GM21786 (cell line): ENCODE results near the gene IFRD2.

ENCODE experiments used
- ATAC-seq: cut with Tn5 transposase; IDR thresholded peaks from one replicate; pipeline ENCODE4 v1.9.1; 2021; ENCODE audit not compliant: unreplicated experiment

The IFRD2 gene

GRCh38 chr3:50292159-50293078, at the start of gene IFRD2:
IFRD2 (minus strand) TSS chr3:50292429; CDS start chr3:50292274, 155 bp downstream.
- peak; percentile 98 for ATAC-seq

DNA sequence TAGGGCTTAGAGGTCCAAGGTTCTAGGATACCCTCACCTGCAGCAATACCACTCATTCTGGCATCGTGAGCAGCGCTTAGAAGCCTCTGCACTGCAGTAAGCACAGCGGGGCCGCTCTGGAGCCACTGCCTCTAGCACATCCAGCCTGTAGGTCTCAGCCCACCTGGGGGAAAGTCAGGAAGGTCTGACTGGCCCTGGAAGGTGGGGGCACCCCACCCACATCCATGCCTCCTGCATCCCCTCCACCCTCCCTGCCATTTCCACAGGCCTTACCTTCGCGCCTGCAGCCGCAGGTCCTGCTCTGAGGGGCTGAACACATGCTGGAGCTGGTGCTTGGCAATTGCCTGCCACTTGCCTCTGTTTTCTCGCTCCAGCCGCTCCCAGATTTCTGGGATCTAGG, 49.3 kb upstream of the IFRD2 start:
- no peak for ATAC-seq

GRCh38 chr3:50340448-50341329, 48.5 kb upstream of the IFRD2 start, which contains the start of gene RASSF1:
RASSF1 (minus strand) TSS chr3:50340836; CDS start chr3:50340805, 31 bp downstream.
- no peak for ATAC-seq

DNA sequence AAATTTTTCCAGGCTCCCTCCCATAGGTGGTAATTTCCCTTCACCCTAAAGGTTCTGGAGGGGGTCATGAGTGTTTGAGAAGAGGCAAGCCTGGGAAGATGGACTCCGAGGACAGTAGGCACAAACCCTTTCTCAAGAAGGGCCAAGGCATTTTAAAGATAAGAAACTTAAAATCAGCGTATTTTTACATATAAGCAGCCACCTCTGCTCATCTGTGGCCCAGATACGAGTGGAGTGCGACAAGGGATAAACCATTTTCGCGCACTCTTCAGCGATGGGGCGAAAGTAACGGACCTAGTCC, 47.9 kb upstream of the IFRD2 start:
- ATAC-seq, result no peak

- ATAC-seq, result no peak
Measured at GRCh38 chr3:50339485-50340146, 47.4 kb upstream of the IFRD2 start.

- no peak for ATAC-seq
Measured at GRCh38 chr3:50338965-50339364, 46.7 kb upstream of the IFRD2 start.

- ATAC-seq, result peak; percentile 74
Measured at GRCh38 chr3:50337175-50337861, 45.1 kb upstream of the IFRD2 start.

DNA sequence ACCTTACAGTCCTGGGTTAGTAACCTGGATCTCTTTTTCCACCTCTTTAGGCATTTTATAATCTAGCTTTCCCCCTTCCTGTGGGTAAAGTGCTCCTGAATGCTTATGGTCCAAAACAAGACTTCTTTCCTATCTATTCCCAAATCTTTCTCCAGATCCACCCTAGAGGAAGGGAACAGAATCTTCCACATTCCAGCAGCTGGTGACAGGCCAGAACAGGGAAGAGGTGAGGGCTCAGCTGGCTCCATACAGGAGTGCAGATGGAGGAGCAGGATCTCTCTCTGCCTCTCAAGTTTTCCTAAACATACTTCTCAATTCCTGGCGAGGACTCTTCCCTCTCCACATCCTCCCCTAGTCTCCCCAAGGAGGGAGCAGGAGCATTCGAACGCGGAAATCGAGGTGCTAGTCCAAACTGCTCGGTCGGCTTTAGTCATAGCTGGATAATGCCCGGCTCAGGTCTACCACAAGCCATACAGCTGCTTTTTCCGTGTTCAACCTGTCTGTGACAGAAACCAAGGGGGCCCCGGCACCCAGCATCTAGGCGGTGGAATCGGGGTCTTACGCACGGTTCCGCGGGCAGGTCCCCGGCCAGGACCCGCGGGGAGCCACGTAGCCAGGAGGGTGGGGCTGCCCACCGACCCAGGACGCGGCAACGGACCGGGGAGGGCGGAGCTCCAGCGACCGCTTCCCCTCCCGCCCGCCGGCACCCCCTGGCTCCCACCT, 44.4 kb upstream of the IFRD2 start:
- ATAC-seq, result peak; percentile 16

DNA sequence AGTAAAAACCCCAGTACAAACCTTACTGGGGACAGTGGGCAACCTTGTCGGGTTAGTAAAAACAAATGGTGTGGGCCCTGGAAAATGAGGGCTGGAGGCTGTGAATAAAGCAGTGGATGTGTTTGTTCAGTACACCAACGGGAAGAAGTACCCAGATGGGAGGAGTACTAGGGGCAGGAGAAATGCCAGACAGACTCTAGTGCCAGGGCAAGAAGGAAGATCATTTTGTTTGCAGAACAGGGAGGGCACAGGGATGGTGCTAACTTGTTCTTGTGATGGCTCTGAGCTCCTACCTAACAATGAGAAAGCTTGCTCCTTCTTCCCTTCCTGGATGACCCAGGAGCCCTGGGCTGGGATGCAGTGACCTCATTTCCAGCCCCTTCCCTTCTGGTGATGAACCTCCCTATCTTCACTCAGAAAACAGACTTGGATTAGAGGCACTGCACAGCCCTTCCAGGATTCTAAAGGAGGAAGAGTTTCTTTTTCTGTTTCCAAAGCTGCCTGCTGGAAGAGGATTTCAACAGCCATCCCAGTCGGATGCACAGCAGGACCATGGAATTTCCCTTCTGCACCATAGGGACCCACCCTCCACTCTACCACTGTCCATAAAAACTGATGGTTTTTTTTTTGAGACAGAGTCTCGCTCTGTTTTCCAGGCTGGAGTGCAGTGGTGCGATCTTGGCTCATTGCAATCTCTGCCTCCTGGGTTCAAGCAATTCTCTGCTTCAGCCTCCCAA, 42.3 kb upstream of the IFRD2 start:
- no peak for ATAC-seq

DNA sequence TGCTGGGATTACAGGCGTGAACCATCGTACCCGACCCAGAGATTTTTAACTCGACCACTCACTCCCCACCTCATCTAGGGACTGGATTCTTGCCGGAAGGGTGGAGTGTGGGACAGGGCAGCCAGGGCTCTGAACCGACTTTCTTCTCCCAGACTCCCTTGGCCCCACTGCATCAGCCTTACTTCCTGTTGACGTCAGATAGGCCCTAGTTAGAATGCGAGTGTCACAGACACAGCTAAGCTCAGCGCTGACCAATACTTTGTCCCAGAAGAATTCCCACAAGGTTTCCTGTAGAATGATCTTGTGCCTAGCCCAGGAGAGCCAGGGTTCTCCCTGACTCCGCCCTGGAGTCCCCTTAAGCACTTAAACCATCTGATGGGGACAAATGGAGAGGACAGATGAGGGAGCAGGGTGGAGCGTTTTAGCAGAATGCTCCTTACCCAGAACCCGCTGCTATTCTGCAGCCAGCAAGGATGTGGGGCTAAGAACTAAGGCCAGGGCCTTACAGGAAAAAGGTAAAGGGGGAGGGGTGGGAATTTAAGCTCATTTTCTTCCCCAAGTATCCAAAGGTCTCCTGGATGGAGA, 41.6 kb upstream of the IFRD2 start:
- no peak for ATAC-seq

GRCh38 chr3:50331364-50331907, 39.2 kb upstream of the IFRD2 start:
- ATAC-seq, result no peak

GRCh38 chr3:50330330-50330729, 38.1 kb upstream of the IFRD2 start:
- no peak for ATAC-seq

DNA sequence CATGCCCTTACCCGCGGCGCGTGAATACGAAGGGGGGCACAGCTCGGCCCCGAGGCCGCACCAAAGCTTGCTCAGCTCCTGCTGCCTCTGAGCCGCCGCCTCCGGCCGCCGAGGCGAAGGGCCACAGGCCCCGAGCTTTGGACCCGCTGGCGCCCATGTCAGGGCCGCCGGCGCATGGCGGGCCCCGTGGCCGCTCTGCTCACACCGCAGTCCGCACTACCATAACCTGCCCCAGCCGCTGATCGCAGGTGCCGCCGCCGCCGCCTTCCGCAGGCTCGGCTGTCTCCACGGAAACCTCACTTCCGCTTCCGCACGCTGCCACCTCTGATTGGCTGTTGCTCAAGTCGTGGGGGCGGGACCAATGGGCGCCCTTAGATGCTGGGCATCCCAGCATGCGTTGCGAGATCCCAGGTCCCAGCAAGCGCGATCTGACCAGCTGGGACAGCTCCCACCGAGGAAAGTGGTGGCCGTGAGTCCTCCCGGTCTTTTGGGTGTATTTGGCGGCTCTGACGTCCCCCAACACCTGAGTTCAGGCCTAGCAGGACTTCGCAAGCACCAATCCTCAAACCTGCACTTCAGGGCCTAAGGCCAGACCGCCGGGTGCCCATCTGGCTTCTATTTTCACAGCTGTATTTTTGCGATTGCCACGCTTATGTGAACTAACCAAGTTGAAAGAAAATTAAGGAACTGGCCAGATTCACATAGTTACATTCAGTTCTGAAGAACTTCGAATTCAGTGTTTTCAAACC, 35.9 kb upstream of the IFRD2 start, which contains the start of gene TUSC2:
TSS of gene TUSC2 (minus strand) at position 281 of the 749 bp plus-strand sequence. CDS start at position 157, 124 bp downstream.
- peak; percentile 93 for ATAC-seq

DNA sequence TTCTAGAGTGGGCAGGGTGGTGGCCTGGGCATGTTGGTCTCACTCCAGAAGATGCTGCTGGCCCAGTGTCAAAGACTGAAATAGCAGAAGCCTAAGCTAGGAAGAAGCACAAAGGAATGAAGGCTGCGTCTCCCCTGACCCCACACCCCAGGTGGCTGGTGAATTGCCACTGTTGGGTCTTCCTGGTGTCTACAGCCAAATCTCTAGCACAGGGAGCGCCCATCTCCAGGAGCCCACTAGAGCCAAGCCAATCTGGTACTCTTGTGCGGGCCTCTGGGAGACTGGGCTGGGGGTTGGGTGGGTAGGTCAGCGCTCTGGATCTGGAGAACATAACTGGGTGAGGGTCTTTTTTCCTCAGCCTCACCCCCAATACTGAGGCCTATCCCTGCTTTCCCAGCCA, 34.9 kb upstream of the IFRD2 start:
- ATAC-seq, result no peak

DNA sequence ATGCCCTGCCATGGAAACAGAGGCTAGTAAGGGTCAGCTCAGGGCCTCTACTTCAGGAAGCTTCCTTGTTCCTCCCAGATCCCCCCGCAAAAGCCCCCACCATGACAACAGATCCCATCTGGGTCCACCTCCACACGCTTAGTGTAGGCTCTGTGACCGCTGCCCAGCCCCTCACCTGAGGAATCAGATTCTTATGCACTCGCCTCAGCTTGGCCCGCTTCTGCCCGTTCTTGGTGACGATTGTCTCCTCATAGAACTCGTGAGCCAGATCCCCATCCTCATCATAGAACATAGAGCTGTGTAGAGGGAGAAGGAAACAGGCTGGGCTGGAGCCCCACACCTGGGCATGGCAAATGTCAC, 33.9 kb upstream of the IFRD2 start:
- no peak for ATAC-seq

DNA sequence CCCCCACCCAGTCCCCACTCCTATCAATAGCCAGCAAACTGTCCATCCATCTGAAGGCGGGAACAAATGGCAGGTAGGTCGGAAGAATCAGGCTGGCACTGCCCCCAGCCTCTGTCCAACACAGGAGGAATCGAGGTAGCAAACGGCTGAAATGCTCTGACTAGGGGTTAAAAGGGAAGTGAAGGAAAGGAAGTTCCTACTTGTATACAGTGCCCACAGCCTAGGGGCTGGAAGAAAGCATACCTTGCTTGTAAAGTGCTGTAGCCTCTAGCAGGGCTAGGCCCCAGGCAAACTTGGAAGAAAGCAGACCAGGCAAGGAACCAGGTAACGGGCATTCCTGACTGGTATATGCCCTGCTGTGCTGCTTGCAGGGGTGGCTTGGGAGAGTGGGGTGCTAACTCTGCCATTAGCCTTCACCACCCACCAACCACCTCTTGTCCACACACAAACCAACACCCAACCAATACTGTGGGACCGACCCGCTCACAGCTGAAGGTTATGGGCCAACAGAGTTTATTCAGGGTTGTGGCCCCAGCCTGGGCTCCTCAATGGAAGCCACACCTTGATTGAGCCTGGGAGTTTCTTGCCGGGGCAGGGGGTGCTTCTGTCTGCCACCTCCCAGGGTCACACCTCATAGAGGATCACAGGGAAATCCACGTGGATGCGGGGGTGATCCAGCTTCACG, 33.4 kb upstream of the IFRD2 start:
- no peak for ATAC-seq

DNA sequence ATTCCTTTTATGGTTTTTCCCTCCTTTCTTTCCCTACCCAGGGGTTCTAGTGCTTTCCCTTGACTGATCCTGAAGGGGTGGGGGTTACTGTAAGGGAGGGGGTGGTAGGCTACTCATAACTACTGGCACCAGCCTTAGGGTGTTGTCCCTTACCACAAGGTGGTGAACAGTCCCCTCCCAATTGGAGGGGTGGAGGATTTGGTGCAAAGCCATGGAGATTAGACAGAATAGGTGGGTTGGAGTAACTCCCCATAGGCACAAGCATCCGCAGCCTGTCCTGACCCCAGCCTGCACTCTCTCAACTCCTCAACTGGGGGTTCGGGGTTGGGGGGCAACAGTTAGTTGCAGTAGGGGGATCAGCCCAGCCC, 32.9 kb upstream of the IFRD2 start:
- ATAC-seq, result no peak
